Hepatocyte (in vitro differentiated cells): ENCODE results near the gene HPSE2. TPM values are rescaled to one million over a fixed set of nuclear protein-coding genes. Genes with fewer than 3 reads are reported as not detected.

ENCODE experiments used
- DNase-seq: peaks from one replicate; pipeline ENCODE4 v3.0.0-alpha.2; 2016; ENCODE audit warnings: low spot score
- H2AFZ ChIP-seq: fragments of 200-600 bp; sonication (generic); 2 replicates; pipeline ENCODE4 v1.6.0; 2016; ENCODE audit warnings: antibody characterized with exemption, mild to moderate bottlenecking
- H3K27ac ChIP-seq: fragments of 200-600 bp; sonication (generic); 2 replicates; pipeline ENCODE4 v1.5.1; 2016; ENCODE audit warnings: mild to moderate bottlenecking
- H3K27me3 ChIP-seq: fragments of 200-600 bp; sonication (generic); 2 replicates; pipeline ENCODE4 v1.6.1; 2016
- H3K36me3 ChIP-seq: fragments of 200-600 bp; sonication (generic); replicated peaks from 2 replicates; pipeline ENCODE4 v1.5.1; 2016; ENCODE audit warnings: low read depth; ENCODE audit not compliant: insufficient read depth
- H3K4me1 ChIP-seq: fragments of 200-600 bp; sonication (generic); 2 replicates; pipeline ENCODE4 v1.5.1; 2016; ENCODE audit warnings: mild to moderate bottlenecking, moderate library complexity; ENCODE audit not compliant: insufficient read depth
- H3K4me2 ChIP-seq: fragments of 200-600 bp; sonication (generic); 2 replicates; pipeline ENCODE4 v1.6.0; 2016
- H3K4me3 ChIP-seq: fragments of 200-600 bp; sonication (generic); 2 replicates; pipeline ENCODE4 v1.5.1; 2016; ENCODE audit warnings: mild to moderate bottlenecking
- H3K79me2 ChIP-seq: fragments of 200-600 bp; sonication (generic); 2 replicates; pipeline ENCODE4 v1.6.0; 2017; ENCODE audit warnings: mild to moderate bottlenecking
- H3K9me2 ChIP-seq: fragments of 200-600 bp; sonication (generic); replicated peaks from 2 replicates; pipeline ENCODE4 v1.6.0; 2017; ENCODE audit warnings: mild to moderate bottlenecking; ENCODE audit not compliant: insufficient read depth
- H3K9me3 ChIP-seq: fragments of 200-600 bp; sonication (generic); 2 replicates; pipeline ENCODE4 v1.5.1; 2016; ENCODE audit warnings: low read depth, mild to moderate bottlenecking
- H4K20me1 ChIP-seq: fragments of 200-600 bp; sonication (generic); 2 replicates; pipeline ENCODE4 v1.6.0; 2016; ENCODE audit warnings: mild to moderate bottlenecking; ENCODE audit not compliant: insufficient read depth, poor library complexity, severe bottlenecking
- CTCF ChIP-seq: fragments of 200-600 bp; sonication (generic); IDR thresholded peaks from 2 replicates; pipeline ENCODE4 v1.5.1; 2016; ENCODE audit warnings: antibody characterized with exemption, mild to moderate bottlenecking; ENCODE audit not compliant: poor library complexity
- EZH2 ChIP-seq: fragments of 200-600 bp; sonication (generic); IDR thresholded peaks from 2 replicates; pipeline ENCODE4 v1.6.1; 2016; ENCODE audit warnings: antibody characterized with exemption, mild to moderate bottlenecking, borderline replicate concordance
- EZH2phosphoT487 ChIP-seq: fragments of 200-600 bp; sonication (generic); IDR thresholded peaks from one replicate; pipeline ENCODE4 v1.6.1; 2018; ENCODE audit warnings: antibody characterized with exemption, mild to moderate bottlenecking, low read depth, moderate library complexity; ENCODE audit not compliant: unreplicated experiment, severe bottlenecking
- WGBS: methylation state at CpG from one replicate; pipeline ENCODE4 v1.1.6; 2016; ENCODE audit warnings: low lambda C conversion rate; ENCODE audit errors: missing lambda C conversion rate; 5-methylcytosine and 5-hydroxymethylcytosine counted together
- polyA plus RNA-seq: library from polyadenylated mRNA; unstranded; fragments of >200 nt; fragmentation: Nextera tagmentation; extraction: Ambion mirVana; gene quantifications from 2 replicates; pipeline ENCODE4 v1.2.1, GENCODE V29; 2016
- total RNA-seq: library from RNA; depleted of rRNA; stranded (reverse); fragments of >200 nt; gene quantifications from 2 replicates; pipeline ENCODE4 v1.2.3, GENCODE V29; 2014

HPSE2 gene
- total and polyA plus RNA-seq, 2 experiments from 2014 or later: 3.7 to 5.7 TPM

- TF ChIP-seq CTCF (no peak), EZH2phosphoT487 (no peak), EZH2 (no peak)
- Histone ChIP-seq H3K36me3 (no peaks in the 10 kb centered on the region), H3K79me2 (no peaks in the 10 kb centered on the region), H2AFZ (no peak overlapping the region), H4K20me1 (no peaks in the 10 kb centered on the region), H3K4me1 (peaks cover 5% of the 10 kb centered on the region), H3K9me2 (no peaks in the 10 kb centered on the region), H3K27me3 (no peaks in the 10 kb centered on the region), H3K4me2 (no peak overlapping the region), H3K27ac (peak overlapping the region; percentile 51), H3K4me3 (no peak overlapping the region), H3K9me3 (no peaks in the 10 kb centered on the region)
- no peak for DNase-seq
Measured at GRCh38 chr10:98920360-98920759, 315.3 kb downstream of the HPSE2 start.

GRCh38 chr10:98919899-98920298, 315.8 kb downstream of the HPSE2 start:
- Histone ChIP-seq H3K4me2 (no peak overlapping the region), H3K27ac (peak overlapping the region; percentile 51)

DNA sequence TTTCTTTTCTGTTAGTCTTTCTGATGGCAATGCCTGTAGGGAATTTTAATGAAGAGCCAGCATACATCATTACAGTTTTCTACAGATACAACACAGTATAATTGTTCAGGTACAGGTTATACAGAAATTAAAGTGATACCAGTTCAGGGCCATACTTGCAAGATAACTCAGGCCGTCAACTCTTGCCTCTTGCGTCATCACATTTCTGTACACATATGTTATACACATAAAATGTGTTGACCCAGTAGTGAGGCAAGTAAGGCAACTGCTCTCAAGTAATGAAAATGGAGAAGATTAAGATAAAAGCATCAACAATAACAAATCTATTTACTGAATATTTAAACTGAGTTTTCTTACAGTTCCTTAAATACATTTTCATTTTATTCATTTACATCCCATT, 317.8 kb downstream of the HPSE2 start:
- no peak for DNase-seq
- Histone ChIP-seq H3K9me2 (no peaks in the 10 kb centered on the region), H3K36me3 (no peaks in the 10 kb centered on the region), H3K27ac (no peak overlapping the region), H4K20me1 (no peaks in the 10 kb centered on the region), H3K27me3 (no peaks in the 10 kb centered on the region), H2AFZ (no peak overlapping the region), H3K4me3 (no peak overlapping the region), H3K79me2 (no peaks in the 10 kb centered on the region), H3K4me1 (peaks cover 5% of the 10 kb centered on the region), H3K4me2 (no peak overlapping the region), H3K9me3 (no peaks in the 10 kb centered on the region)
- WGBS: 72% methylated on average over 2 of the region's 2 CpGs
- TF ChIP-seq CTCF (no peak), EZH2phosphoT487 (no peak), EZH2 (no peak)

More at GRCh38 chr10:98919899-98920298, 315.8 kb downstream of the HPSE2 start:
- no peak for TF ChIP-seq EZH2phosphoT487
- no peak for TF ChIP-seq CTCF
- no peak for TF ChIP-seq EZH2
- Histone ChIP-seq H3K79me2 (no peaks in the 10 kb centered on the region), H3K9me3 (no peaks in the 10 kb centered on the region), H2AFZ (no peak overlapping the region), H3K4me1 (peaks cover 5% of the 10 kb centered on the region), H4K20me1 (no peaks in the 10 kb centered on the region), H3K9me2 (no peaks in the 10 kb centered on the region), H3K27me3 (no peaks in the 10 kb centered on the region), H3K36me3 (no peaks in the 10 kb centered on the region), H3K4me3 (no peak overlapping the region)
- WGBS: 81% methylated on average over 2 of the region's 2 CpGs
- no peak for DNase-seq
